OCI-LY7 (cell line): ENCODE measurements around the gene COA3. TPM values are rescaled to one million over a fixed set of nuclear protein-coding genes. Genes with fewer than 3 reads are reported as not detected.

ENCODE experiments used
- BruUV-seq: library from RNA; stranded (reverse); fragments of 400-500 nt; replicated peaks from 2 replicates; lab custom pipeline; 2021; lab: Mats Ljungman, UMichigan
- CTCF ChIA-PET: fragments of 300-600 bp; sonication (Branson Sonifier 250); formaldehyde crosslinking; loops from one replicate; lab custom pipeline; 2022; ENCODE audit warnings: antibody characterized with exemption; ENCODE audit not compliant: unreplicated experiment; lab: Charles Lee
- POLR2A ChIA-PET: fragments of 300-600 bp; sonication (Branson Sonifier 250); formaldehyde crosslinking; loops from one replicate; lab custom pipeline; 2022; ENCODE audit warnings: antibody characterized with exemption; lab: Charles Lee
- DNase-seq: peaks from one replicate; pipeline ENCODE4 v3.0.0-alpha.2; 2015; ENCODE audit warnings: low spot score
- H2AFZ ChIP-seq: fragments of 200-600 bp; sonication (generic), shearing (Covaris generic); 2 replicates; pipeline ENCODE4 v1.6.1; 2014; ENCODE audit warnings: mild to moderate bottlenecking, antibody characterized with exemption, low read length, moderate library complexity
- H3K27ac ChIP-seq: fragments of 200-600 bp; sonication (generic); 2 replicates; pipeline ENCODE4 v1.5.1; 2014; ENCODE audit warnings: mixed run types, low read depth, mild to moderate bottlenecking, moderate library complexity, low read length, inconsistent platforms; ENCODE audit not compliant: poor library complexity, severe bottlenecking
- H3K36me3 ChIP-seq: fragments of 200-600 bp; sonication (generic); 2 replicates; pipeline ENCODE4 v1.6.1; 2014; ENCODE audit warnings: mild to moderate bottlenecking, antibody characterized with exemption, low read length, moderate library complexity, mixed read lengths; ENCODE audit not compliant: insufficient read depth
- H3K4me1 ChIP-seq: fragments of 200-600 bp; sonication (generic); 2 replicates; pipeline ENCODE4 v1.5.1; 2014; ENCODE audit warnings: mild to moderate bottlenecking, low read length; ENCODE audit not compliant: insufficient read depth, poor library complexity, severe bottlenecking
- H3K4me2 ChIP-seq: fragments of 200-600 bp; sonication (generic); 2 replicates; pipeline ENCODE4 v1.6.1; 2014; ENCODE audit warnings: mild to moderate bottlenecking, low read length
- H3K4me3 ChIP-seq: fragments of 200-600 bp; sonication (generic); 2 replicates; pipeline ENCODE4 v1.5.1; 2014; ENCODE audit warnings: mild to moderate bottlenecking, low read depth, low read length; ENCODE audit not compliant: poor library complexity, severe bottlenecking
- H3K79me2 ChIP-seq: fragments of 200-600 bp; sonication (generic); 2 replicates; pipeline ENCODE4 v1.6.1; 2016; ENCODE audit warnings: low read depth, mild to moderate bottlenecking, low read length, moderate library complexity, mixed read lengths; ENCODE audit not compliant: insufficient read depth
- H3K9me2 ChIP-seq: fragments of 200-600 bp; sonication (generic); 2 replicates; pipeline ENCODE4 v1.6.1; 2016; ENCODE audit warnings: mild to moderate bottlenecking, low read length, mixed read lengths; ENCODE audit not compliant: insufficient read depth
- H3K9me3 ChIP-seq: fragments of 200-600 bp; sonication (generic); 2 replicates; pipeline ENCODE4 v1.6.1; 2014; ENCODE audit warnings: mild to moderate bottlenecking, mixed run types, low read length, mixed read lengths
- H4K20me1 ChIP-seq: fragments of 200-600 bp; sonication (generic); 2 replicates; pipeline ENCODE4 v1.6.1; 2014; ENCODE audit warnings: mild to moderate bottlenecking, antibody characterized with exemption, low read length, moderate library complexity, mixed read lengths; ENCODE audit not compliant: insufficient read depth
- CTCF ChIP-seq: fragments of 200-600 bp; sonication (generic); conservative IDR thresholded peaks from 2 replicates; pipeline ENCODE4 v1.5.1; 2014; ENCODE audit warnings: mild to moderate bottlenecking, antibody characterized with exemption, low read length, moderate library complexity, mixed read lengths
- EZH2phosphoT487 ChIP-seq: fragments of 200-600 bp; sonication (generic); IDR thresholded peaks from 2 replicates; pipeline ENCODE4 v1.6.1; 2018; ENCODE audit warnings: low read depth, borderline replicate concordance, mild to moderate bottlenecking, mixed run types, antibody characterized with exemption, low read length, moderate library complexity, mixed read lengths
- intact Hi-C: fragments of 100-400 bp; cut with micrococcal nuclease; formaldehyde crosslinking; loops from one replicate; pipeline ENCODE4 v1.10.0; 2022; ENCODE audit not compliant: unreplicated experiment
- total RNA-seq, 2 experiments: library from RNA; depleted of rRNA in 1 of 2; stranded (reverse); fragments of >200 nt in 1 of 2; shearing (Covaris generic) in 1 of 2; gene quantifications; 2 replicates each; pipeline ENCODE4 v1.2.3, GENCODE V29; 2014 to 2022

Gene COA3
- total RNA-seq, 2 experiments from 2014 or later = 34.9 to 38.2 TPM

- H2AFZ ChIP-seq = no peak within 1 kb of the TSS
- CTCF ChIA-PET = interaction anchor here (0.6 kb wide), 1 partner anchor 125 kb away, joined by 3 read pairs; no protein-coding TSS in a partner anchor
- POLR2A ChIA-PET = no interaction called here
- no peak for TF ChIP-seq EZH2phosphoT487
- TF ChIP-seq CTCF = no peak
- H4K20me1 ChIP-seq = no peaks in the 10 kb centered on the region
- intact Hi-C loops = no loop called here
- no peaks in the 10 kb centered on the region for H3K9me3 ChIP-seq
- no peaks in the 10 kb centered on the region for H3K9me2 ChIP-seq
- no peaks in the 10 kb centered on the region for H3K79me2 ChIP-seq
- no peak within 1 kb of the TSS for H3K4me3 ChIP-seq
- BruUV-seq = no TSS peak
- no peak for DNase-seq
- peaks cover 40% of the 10 kb centered on the region for H3K36me3 ChIP-seq
- no peak within 1 kb of the TSS for H3K27ac ChIP-seq
- no peak within 1 kb of the TSS for H3K4me2 ChIP-seq
- H3K4me1 ChIP-seq = no peaks in the 10 kb centered on the region
Observed at GRCh38 chr17:42779936-42780850, 18.3 kb downstream of the COA3 start, which contains the start of gene WNK4. TSS of gene WNK4 (plus strand) at chr17:42780610. CDS start at chr17:42780699, 89 bp downstream.

- intact Hi-C loops = no loop called here
- POLR2A ChIA-PET = interaction anchor here (0.6 kb wide), 1 partner anchor 23 kb away, joined by 3 read pairs; no protein-coding TSS in a partner anchor
- Histone ChIP-seq H3K4me1 (peaks cover 3% of the 10 kb centered on the region), H3K9me3 (no peaks in the 10 kb centered on the region), H3K4me2 (no peak overlapping the region), H2AFZ (no peak overlapping the region), H4K20me1 (no peaks in the 10 kb centered on the region), H3K79me2 (peaks cover 2% of the 10 kb centered on the region; the same call in 1 of the 2 replicates), H3K36me3 (peaks cover 43% of the 10 kb centered on the region), H3K9me2 (no peaks in the 10 kb centered on the region), H3K27ac (no peak overlapping the region), H3K4me3 (no peak overlapping the region)
- BruUV-seq = no TSS peak
- DNase-seq = no peak
- CTCF ChIA-PET = no interaction called here
- TF ChIP-seq EZH2phosphoT487 = no peak
- TF ChIP-seq CTCF = no peak
Observed at GRCh38 chr17:42779304-42779935, 19.1 kb downstream of the COA3 start.
